GM18858 (cell line): Measurements from ENCODE around the gene MLH3.
A peak's percentile ranks its signal among the peaks of the same experiment; 100 is the strongest.

Source experiments
- ATAC-seq: cut with Tn5 transposase; IDR thresholded peaks from one replicate; pipeline ENCODE4 v1.9.1; 2021; ENCODE audit not compliant: unreplicated experiment

Gene MLH3

DNA sequence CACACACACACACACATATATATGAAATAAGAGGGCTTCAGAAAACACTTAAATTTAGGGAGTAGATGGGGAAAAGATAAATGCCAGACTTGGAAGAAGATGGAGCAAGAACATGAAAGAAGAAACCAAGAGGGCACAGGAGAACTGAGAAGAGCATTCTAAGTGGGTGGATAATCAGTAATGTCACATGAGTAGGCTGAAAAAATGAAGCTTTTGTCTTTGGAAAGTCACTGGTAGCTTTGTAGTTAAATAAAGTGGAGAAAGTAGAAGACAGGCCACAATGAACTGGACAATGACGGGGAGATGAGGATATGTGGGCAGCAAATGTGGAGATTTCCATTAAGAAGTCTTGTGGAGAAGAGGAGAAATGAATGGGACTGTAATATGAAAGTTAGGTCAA lies 15.9 kb upstream of the MLH3 start:
- no peak for ATAC-seq

DNA sequence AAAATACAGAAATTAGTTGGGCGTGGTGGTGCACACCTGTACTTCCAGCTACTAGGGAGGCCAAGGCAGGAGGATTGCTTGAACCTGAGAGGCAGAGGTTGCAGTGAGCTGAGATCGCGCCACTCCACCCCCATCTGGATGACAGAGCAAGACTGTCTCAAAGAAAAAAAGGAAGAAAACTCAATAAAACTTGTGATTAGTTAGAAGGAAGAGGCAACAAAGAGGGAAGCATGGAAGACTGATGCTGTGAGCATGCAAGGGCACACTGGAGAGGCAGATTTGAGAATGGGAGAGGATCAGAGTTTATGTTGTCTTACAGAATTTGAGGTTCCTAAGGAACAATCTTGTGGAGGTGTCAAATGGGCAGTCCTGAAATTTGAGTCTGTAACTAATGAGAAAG lies 15.4 kb upstream of the MLH3 start:
- ATAC-seq, result no peak

DNA sequence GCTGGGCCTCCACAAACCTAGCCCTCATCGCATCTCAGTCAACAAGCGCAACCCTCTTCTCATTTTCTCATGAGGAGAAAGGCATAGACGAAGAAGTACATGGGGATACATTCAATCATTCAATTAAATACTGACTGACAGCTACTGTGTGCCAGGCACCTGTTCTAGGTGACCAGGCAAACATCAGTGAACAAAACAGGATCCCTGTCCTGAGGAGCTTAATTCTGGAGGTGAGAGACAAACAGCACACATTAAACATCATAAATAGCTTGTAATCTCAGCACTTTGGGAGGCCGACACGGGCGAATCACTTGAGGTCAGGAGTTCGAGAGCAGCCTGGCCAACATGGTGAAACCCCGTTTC lies 12.9 kb upstream of the MLH3 start:
- peak; percentile 6 for ATAC-seq

DNA sequence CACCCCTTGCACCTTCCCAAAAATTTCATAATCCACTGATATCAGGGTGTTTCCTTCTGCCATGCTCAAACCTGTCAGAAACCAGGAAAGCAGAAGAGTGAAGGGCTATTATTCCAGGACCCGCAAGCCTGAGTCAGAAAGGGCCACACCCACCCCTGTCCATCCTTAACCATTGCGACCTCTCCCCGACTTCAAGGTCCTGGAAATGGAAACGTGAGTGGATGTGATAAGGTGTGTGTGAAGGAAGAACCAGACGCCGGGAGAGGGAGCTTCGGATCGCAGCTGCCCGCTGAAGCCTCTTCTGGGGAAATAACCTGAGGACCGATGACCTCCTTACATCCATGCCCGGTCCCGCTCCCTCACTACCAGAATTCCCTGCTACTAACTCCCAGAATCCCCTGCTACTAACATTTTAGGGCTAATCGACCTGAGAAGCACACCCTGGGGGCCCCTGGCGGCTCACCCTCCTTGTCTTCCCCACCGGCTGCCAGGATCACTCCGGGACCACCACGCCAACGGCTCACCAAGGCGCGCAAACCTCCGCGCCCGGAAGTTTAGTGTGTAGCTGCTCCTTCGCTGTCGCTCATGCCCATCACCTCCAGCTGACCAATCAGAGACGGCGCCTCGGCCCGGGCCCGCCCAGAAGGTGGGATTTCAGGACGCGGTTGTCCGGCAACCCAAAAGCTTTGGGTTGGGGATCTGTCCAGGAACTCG lies 12.4 kb upstream of the MLH3 start, which contains the start of gene ACYP1:
Gene ACYP1 (minus strand): TSS at position 534 of the 714 bp plus-strand sequence. CDS start 471 bp downstream, at position 63.
- peak; percentile 92 for ATAC-seq

DNA sequence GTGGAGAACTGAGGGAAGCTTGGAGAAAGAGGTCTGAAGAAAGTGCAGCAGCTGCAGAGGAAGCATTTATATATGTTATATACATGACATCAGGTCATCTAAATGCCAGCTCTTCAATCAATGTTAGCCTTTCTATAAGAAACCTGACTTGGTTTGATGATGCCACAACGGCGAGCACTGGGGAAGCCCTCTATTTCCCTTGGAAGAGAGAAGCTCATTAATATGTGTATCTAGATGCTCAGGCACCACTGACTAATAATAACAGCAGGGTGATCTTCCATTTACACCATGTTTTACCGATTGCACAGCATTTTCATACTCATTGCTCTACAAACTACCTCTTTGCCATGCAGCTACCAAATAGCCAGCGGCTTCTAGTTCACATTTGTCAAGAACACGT lies 11.7 kb upstream of the MLH3 start:
- no peak for ATAC-seq

DNA sequence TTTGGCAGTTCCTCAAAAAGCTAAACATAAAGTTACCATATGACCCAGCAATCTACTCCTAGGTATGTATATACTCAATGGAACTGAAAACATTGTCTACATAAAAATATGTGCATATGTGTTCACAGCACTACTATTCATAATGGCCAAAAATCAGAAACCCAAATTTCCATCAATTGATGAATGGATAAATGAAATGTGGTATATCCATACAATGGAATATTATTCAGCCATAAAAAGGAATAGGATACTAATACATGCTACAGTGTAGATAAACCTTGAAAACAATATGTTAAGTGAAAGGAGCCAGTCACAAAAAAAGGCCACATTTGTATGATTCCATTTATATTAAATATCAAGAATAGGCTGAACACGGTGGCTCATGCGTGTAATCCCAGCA lies 9.2 kb upstream of the MLH3 start:
- no peak for ATAC-seq

DNA sequence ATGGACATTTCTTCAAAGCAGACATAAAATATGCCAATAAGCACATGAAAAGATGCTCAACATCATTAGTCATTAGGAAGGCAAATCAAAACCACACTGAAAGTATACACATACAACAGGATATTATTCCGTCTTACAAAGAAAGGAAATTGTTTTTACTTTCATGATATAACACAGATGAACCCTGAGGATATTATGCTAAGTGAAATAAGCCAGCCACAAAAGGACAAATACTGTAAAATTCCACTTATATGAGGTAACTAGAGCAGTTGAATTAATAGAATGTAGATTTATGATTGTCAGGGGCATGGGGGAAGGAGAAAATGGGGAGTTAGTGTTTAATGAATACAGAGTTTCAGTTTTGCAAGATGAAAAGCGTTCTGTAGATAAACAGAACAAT lies 8.4 kb upstream of the MLH3 start:
- ATAC-seq, result no peak

DNA sequence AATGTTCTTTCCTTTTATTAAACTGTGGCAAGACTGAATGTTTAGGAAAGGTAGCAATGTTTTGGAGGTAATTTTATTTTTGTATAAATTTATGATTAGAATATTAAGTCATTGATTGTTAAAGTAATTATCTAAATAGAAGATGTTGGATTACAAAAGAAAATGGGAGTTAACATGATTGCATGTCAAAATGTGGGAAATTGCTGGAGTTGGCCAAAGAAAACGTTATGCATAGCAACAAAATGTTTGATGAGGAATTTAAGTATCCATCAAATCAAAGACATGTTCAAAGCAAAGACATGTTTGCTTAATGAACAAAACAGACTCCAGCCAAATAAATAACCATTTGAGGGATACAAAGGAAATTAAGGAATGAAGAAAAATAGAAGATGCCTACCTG lies 3.2 kb upstream of the MLH3 start:
- ATAC-seq, result no peak

DNA sequence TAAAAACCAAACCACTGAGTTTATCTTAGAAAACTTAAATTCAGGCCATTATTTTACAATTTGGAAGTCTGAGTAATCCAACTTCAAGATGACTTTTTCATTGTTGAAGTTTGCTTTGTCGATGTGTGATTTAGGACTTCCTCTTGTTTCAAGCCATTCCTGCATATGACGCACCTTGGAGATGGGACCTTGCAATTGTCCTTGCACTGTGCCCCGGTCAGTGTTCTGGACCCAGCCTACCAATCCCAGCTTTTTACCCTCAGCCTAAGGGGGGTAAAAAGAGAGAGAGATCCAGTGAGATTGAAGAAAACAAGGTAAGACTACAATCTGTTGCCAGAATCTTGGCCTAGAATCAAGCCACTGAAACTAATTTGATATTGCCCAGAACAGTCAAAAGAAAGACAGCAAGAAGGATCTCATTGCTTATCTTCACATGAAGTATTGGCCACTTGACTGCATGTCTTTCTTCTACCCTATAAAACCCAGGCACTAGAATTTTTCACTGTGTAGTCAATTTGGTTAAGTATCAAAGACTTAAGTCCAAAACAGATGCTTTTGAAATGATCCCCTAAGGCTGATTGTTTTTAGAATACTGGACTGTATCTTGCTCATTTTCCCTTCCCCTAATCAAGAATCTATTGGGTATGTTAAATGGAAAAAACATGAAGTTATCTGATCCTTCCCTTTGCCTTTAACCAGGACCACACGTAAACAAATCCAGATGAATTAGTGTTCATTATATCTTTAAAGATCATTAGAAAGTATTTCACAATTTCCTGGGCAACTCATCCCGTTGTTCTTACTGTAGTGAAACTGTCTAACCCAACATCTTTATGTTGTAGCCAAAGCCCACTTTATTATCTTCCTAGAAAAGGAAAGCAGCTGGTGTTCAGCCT lies 2.4 kb upstream of the MLH3 start:
- ATAC-seq, result no peak

DNA sequence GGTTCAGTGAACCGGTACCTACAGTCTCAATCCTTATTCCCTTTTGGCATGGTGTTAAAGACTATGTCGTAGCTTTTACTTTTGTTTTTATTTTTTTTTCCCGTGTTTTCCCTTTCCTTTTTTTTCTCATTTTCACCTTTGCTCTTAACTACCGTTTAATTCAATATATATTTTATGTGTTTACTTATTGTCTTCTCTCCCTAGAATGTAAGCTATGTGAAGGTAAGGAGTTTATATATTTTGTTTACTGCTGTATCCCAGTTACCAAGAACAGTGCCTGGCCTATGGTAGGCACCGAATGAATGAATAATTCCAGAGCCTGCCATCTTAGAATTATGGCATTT lies 261 bp upstream of the MLH3 start:
- ATAC-seq, result no peak

DNA sequence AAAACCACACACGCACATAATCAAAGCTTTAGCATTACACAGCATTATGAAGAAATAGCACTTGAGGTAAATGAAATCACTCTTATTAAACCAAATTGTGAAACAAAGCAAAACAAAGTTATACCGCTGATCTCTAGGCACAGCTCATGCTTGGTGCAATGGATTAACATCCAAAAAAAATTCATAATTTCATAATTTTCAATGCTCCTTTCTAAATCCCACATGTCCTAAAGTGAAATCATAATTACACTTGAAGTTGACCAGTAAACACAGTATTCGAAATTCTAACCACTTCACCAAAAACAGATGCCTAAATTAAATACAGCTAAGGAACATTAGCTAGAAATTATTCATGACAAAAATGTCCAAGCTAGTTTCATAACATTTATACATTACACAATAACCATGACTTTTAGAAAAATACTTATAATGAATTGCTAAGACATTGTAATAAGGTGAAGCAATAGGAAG lies 1.5 kb downstream of the MLH3 start:
- ATAC-seq, result no peak

DNA sequence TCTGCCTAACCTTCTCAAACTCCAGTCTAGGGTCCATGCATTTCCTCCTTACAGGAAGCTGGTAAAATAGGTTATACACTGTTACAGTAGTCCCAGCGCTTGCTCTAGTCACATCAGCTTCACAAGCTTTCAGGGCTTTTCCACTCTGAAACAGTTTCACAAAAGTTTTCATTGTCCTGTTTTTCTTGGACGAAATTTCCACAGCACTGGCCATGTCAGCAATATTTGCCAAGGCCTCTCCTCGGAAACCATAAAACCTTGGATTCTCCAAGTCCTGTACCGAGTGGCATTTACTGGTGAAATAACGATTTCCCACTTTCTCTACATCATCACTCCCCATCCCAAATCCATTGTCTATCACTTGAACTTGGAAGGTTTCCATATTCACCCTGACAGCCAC lies 2.1 kb downstream of the MLH3 start:
- ATAC-seq, result no peak

DNA sequence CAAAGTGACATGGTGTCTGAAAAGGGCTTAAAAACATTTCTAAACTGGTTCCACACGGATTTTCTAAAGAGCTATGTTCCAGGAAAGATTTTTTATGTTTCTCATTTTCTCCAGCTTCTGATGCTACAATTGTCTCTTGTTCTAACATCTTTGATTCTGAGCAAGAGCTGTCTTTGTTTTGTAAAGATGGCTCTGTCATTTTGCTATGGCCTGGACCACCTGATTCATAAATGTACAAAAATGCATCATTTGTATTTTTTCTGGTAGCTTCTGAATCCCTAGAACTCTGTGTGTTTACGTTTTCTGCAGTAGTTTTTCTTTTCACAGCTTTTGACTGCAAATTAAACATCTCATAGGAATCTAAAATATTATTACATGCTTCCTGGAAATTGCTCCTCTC lies 3.2 kb downstream of the MLH3 start:
- ATAC-seq, result no peak

DNA sequence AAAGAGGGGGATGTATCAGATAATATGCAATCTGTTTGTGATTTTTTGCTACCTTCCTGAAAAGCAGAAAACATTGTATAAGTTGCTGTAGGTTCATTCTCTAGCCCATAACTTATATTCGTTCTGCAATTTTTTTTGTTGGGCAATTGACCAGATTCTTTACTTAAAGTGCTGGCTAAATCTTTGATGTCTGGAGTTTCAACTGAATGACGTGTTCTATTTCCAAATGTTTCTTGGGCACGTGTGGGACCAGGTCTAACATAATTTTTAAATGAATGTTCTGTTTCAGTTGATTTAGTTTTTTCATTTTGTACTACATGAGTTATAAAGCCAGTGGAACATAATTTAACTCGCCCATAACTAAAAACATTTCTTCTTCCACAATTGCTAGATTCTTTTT lies 3.8 kb downstream of the MLH3 start:
- ATAC-seq, result no peak

DNA sequence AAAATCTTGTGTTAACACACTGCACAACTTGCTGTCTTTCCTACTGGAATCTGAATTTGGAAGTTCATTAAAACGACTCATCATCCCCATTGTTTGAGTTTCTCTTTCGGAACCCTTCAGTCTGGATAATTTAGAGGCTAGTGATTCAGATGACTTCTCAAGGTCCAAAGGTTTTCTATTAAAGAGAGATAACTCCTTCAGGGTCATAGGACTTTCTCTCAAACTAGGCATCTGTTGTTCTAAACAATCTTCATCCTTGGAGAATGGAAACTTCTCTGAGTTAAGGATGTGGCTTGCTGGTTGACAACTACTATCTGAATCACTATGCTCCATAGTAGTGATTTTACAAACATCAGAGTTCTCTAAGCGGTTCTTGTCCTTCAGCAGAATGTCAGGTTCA lies 4.4 kb downstream of the MLH3 start:
- no peak for ATAC-seq

DNA sequence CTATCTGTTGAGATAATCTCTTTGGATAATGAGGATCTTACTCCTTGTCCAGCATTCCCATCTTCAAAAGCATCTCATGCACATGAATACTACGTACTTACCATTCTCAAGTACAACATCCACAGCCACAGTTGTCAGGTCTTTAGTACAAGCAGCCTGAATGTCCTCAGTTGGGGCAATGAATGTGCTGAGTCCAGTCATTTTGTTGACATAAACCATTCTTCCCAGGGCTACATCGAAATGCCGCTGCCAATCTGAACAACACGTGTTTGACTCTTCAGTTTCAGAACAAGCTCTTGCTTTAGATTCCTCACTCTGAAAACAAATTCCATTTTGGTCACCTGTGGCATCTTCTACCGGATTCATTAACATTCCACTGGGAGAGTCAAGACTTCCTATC lies 5.0 kb downstream of the MLH3 start:
- no peak for ATAC-seq

DNA sequence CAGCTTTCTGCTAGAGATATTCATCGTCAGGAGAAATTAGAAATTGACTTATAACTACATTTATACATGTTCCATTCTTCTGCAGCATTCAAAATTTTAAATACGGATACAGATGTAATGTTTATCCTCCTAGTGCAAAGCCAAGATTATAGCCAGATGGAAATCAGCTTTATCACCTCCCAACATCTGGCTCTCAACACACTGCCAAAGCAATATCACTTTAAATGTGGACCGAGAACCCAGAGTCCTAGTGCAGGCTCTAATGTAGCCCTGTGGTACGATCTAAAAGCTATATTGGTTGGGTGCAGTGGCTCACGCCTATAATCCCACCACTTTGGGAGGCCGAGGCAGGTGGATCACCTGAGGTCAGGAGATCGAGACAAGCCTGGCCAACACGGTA lies 6.5 kb downstream of the MLH3 start:
- no peak for ATAC-seq

DNA sequence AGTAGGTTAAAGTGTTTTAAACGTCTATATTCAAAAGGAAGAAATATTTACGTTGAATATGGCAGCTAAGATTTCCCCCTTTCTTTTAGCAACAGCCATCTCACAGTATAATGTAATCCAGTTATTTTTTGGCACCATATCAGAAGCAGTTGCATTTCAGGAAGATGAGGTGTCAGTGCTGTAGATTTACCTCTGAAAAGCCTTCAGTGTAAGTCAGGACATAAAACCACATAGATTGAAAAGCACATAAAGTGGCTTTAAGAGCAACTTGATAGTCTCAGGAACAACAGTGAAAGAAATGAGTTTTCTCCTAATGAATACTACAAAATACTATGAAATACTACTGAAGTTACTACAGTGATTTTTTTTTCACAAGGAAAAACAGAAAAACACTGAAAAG lies 6.9 kb downstream of the MLH3 start:
- no peak for ATAC-seq

DNA sequence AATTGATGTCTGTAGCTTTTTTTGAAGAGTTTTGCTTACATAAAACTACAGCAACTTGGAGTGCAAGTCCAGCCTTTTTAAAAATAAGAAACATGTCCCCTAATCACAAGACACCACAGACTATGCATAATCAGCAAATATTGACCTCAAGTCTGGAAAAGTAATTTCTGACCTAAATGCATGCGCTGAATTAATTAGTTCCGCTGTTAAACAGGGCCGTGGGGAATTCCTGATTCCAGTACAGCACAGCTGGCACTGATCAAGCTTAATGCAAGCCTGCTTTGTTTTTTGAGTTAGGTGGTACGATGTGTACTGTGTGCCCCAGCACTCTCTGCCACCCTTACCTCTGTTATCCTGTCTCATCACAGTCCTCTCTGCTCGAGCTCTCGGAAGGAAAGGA lies 9.2 kb downstream of the MLH3 start:
- ATAC-seq, result no peak

DNA sequence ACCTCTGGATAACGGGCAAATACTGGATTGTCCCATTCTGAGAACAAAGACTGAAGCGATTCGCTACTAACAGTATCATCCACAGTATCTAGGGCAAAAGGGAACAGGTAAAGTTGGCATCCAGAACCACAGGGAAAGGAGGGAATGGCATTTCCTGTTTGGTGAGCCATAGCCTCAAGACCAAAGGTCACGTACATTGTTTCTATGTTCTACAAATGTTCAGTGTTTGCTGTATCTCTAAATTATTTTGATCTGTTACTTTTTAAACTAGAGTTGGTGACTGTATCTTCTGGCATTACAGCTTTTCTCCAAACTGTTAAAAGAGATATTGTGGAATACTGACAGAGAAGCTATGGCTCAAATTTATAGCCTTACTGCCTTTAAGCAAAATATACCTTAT lies 9.7 kb downstream of the MLH3 start:
- ATAC-seq, result no peak

DNA sequence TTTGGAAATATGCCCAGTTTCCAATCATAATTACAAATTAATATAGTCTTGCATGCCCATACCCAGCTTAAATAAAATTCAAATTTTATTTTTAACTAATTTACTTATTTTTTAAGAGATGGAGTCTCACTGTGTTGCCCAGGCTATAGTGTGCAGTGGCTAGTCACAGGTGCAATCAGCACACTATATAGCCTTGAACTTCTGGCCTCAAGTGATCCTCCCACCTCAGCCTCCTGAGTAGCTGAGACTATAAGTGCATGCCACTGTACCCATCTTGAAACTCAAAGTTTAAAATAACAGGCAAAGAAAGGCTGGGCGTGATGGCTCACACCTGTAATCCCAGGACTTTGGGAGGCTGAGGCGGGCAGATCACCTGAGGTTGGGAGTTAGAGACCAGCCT lies 10.3 kb downstream of the MLH3 start:
- ATAC-seq, result no peak

DNA sequence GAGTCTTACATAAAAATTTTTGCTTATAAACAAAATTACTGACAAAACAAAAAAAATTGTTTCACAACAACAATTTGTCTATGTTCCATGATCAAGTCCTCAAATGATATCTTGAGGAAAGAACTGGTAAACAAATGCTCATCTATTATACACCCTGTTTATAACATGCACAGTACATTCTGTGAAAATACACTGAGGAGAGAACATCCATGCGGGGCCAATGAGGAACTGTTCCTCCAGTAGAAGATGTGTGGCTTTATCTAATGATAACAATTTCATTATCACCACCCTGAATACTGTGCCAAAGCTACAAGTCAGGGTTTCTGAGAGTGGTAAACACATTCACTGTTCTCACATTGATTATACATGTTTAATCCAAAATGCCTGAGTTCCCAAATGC lies 10.8 kb downstream of the MLH3 start:
- no peak for ATAC-seq

DNA sequence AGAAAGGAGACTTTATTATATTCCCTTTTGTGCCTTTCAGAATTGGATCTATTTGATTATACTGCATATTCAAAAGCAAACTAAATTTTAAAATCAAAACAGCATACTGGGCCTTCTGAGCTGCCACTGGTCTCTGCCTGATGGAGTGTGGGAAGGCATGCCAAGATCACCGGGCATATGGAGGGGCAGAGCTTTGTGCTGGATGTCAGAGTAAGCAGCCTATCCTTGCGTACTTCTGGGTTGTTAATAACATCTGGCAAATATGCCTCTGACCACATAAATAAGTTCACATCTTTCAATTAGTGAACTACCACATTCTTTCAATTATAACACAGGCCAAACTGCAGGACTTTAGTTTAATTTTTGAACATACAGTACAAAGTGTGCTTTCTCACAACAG lies 18.3 kb downstream of the MLH3 start:
- no peak for ATAC-seq
